AG04449 (cell line): ENCODE measurements around the gene CTAG1A.

ENCODE experiments used
- CTCF ChIA-PET: fragments of 350-600 bp; formaldehyde crosslinking; extraction: SDS; loops from one replicate; lab custom pipeline; 2021; ENCODE audit warnings: antibody characterized with exemption; lab: Yijun Ruan, JAX
- POLR2A ChIA-PET: fragments of 400-600, 350-600 bp; formaldehyde crosslinking; extraction: SDS; loops from one replicate; lab custom pipeline; 2020; ENCODE audit warnings: antibody characterized with exemption, inconsistent platforms; lab: Yijun Ruan, JAX
- DNase-seq: peaks from one replicate; pipeline ENCODE4 v3.0.0-alpha.2; 2010; ENCODE audit warnings: low read depth, low spot score
- H3K4me3 ChIP-seq: 2 replicates; pipeline ENCODE4 v1.5.1; 2011; ENCODE audit warnings: low read depth, mild to moderate bottlenecking, control low read depth, low read length
- TF ChIP-seq, protein P1 (sequence below): IDR thresholded peaks from one replicate; pipeline ENCODE4 v1.5.1; 2011; ENCODE audit warnings: mild to moderate bottlenecking, moderate library complexity, low read length, control low read depth, inconsistent platforms; ENCODE audit not compliant: insufficient read depth; ENCODE audit errors: missing control alignments

The CTAG1A gene

DNA sequence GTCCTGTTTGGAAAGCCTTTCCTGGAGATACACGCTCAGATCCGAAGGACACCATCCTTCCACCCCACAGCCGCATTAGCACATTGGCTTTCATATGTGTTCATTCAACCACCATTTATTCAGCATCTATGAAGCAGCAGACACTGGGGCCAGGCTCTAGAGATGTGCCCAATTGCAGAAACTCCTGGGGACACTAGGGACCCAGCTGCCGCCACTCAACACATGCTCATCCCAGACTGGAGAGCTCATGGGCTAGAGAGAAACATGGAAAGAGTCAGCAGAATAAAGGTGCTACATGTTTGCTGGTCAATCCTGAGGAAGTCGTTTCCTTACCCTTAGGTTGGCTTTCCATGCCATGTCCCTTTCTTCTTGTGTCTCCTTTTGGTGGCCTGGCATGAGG is 7.6 kb downstream of the CTAG1A start:
- no peak for DNase-seq
- no peak overlapping the region for H3K4me3 ChIP-seq
- ChIA-PET POLR2A (no interaction called here), CTCF (interaction anchor here (0.6 to 1.0 kb wide), 2 partner anchors 156 to 324 kb away, joined by 3 read pairs; no protein-coding TSS in a partner anchor)
- TF ChIP-seq, protein P1, sequence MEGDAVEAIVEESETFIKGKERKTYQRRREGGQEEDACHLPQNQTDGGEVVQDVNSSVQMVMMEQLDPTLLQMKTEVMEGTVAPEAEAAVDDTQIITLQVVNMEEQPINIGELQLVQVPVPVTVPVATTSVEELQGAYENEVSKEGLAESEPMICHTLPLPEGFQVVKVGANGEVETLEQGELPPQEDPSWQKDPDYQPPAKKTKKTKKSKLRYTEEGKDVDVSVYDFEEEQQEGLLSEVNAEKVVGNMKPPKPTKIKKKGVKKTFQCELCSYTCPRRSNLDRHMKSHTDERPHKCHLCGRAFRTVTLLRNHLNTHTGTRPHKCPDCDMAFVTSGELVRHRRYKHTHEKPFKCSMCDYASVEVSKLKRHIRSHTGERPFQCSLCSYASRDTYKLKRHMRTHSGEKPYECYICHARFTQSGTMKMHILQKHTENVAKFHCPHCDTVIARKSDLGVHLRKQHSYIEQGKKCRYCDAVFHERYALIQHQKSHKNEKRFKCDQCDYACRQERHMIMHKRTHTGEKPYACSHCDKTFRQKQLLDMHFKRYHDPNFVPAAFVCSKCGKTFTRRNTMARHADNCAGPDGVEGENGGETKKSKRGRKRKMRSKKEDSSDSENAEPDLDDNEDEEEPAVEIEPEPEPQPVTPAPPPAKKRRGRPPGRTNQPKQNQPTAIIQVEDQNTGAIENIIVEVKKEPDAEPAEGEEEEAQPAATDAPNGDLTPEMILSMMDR: no peak

DNA sequence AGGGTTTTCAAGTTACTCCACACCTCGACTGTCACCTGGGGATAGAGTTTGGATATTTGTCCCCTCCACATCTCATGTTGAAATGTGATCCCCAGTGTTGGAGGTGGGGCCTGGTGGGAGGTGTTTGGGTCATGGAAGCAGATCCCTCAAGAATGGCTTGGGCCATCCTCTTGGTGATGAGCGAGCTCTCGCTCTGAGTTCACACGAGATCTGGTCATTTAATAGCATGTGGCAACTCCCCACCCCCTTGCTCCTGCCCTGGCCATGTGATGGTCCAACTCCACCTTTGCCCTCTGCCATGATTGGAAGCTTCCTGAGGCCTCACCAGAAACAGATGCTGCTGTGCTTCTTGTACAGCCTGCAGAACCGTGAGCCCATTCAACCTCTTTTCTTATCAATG is 8.3 kb downstream of the CTAG1A start:
- TF ChIP-seq, protein P1: no peak
- POLR2A ChIA-PET: no interaction called here
- DNase-seq: no peak
- no peak overlapping the region for H3K4me3 ChIP-seq
- CTCF ChIA-PET: interaction anchor here (0.6 kb wide), 1 partner anchor 323 kb away, joined by 3 read pairs; no protein-coding TSS in a partner anchor

DNA sequence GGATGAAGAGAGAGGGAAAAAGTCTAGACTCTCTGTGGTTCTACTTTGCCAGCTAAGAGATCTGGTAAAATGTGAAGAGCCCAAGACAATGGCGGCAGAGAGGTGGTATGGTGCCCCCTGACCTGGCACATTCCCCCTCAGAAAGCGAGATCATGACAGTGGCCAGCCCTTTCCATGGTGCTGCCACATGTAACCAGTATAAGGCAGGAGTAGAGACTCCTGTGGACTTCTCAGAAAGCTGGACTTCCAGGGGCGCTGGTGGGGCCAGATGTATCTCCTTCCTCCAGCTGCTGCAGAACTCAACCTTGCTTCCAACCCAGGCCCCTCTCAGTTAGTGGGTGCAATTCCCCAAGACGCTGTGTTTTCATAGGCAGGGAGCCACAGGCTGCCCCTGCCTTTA is 9.6 kb downstream of the CTAG1A start:
- no peak overlapping the region for H3K4me3 ChIP-seq
- ChIA-PET CTCF (interaction anchor here (1.0 kb wide), 1 partner anchor 18 kb away, joined by 3 read pairs; no protein-coding TSS in a partner anchor), POLR2A (no interaction called here)
- TF ChIP-seq, protein P1: no peak
- no peak for DNase-seq

DNA sequence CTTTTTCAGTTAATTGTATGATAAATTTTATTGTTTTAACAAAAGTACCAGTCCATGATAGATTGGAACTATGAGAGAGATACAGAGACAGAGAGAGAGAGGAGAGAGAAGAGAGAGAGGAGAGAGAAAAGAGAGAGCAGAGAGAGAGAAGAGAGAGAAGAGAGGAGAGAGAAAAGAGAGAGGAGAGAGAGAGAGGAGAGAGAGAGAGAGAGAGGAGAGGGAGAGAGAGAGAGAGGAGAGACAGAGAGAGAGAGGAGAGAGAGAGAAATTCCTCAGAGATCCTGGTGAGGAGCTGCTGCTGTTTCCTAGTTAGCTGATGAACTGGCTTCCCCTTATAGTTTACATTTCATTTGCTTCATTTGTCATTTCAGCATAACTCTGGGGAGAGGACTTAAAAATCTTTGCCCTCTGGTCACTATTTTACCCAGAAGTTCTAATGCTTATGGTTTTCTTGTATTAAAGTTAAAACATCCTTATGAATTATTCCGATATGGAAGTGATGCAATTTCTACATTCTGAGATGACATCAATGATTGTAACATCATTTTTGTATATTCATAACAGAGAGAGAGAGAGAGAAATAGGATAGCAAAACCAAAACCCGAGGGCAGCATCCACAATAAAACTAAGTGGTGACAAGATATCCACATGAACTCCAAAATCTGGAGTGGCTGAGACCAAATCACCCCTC is 10.8 kb downstream of the CTAG1A start:
- CTCF ChIA-PET: interaction anchor here (1.7 kb wide), 1 partner anchor 16 kb away, joined by 6 read pairs; no protein-coding TSS in a partner anchor
- TF ChIP-seq, protein P1: no peak
- no peak for DNase-seq
- POLR2A ChIA-PET: no interaction called here
- no peak overlapping the region for H3K4me3 ChIP-seq

DNA sequence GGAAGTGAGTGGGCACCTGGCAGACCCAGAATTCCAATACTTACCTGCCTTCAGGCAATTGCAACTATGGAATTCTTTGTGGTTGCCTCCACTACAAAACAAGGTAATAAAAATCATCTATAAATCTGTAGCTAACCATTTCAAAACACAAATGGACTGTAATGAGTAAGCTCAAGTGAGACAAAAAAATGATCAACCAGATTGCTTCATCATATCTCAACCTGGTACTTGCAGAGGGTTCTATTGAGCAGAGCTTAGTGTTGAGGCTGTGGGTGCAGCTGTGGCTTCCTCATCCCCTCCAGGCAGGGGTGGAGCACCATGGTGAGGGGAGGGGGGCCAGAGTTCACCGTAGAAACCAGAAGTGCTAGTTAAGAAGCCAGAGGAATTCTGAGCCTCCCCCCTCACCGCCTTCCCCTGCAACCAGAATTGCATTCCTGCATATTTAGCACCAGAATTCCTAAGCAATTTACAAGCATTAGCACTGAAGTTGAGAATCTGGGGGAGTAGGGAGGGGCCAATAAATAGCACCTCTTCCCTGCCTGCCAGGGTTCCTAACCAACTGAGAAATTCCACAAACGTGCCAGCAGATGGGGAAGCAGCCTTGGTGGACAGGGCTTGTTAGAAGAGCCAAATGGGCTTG is 11.5 kb downstream of the CTAG1A start:
- TF ChIP-seq, protein P1: no peak
- no peak for DNase-seq
- no peak overlapping the region for H3K4me3 ChIP-seq
- ChIA-PET POLR2A (no interaction called here), CTCF (interaction anchor here (1.7 kb wide), 1 partner anchor 15 kb away, joined by 6 read pairs; no protein-coding TSS in a partner anchor)

DNA sequence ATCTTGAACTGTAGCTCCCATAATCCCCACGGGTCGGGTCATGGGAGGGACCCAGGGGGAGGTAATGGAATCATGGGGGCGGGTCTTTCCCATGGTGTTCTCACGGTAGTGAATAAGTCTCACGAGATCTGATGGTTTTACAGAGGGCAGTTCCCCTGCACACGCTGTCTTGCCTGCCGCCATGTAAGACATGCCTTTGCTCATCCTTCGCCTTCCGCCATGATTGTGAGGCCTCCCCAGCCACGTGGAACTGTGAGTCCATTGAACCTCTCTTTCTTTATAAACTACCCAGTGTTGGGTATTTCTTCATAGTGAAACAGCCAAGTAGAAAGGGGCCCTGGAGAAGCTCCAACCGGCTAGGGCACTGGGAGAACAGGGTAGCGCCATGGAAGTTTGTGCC is 12.3 kb downstream of the CTAG1A start:
- H3K4me3 ChIP-seq: no peak overlapping the region
- POLR2A ChIA-PET: no interaction called here
- TF ChIP-seq, protein P1: no peak
- no peak for DNase-seq
- CTCF ChIA-PET: no interaction called here
